ENCODE measurements around the gene PLIN1.

DNA sequence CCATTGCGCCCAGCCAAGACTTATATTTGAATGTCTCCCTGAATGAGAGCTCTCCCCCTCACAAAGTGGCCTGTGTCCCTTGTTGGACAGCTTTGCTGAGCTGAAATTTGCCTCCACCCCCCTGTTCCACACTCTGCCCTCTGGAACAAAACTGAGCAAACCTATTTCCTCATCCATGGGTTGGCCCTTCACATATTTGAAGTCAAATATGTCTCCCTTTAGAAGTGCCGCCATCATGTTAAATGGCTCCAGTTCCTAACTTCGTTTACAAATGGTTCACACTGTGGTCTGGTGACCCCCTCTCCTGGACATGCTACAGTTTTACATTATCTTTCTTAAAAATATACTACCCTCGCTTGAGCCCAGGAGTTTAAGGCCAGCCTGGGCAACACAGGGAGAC, 4.6 kb downstream of the PLIN1 start:
- no peak for TF ChIP-seq CTBP1 (IDR thresholded peaks at IDR 0.05; ENCODE audit: borderline replicate concordance)
- TF ChIP-seq SP1 (IDR thresholded peaks at IDR 0.05), result no peak
- TF ChIP-seq FOXK2 (IDR thresholded peaks at IDR 0.05), result no peak
- no peak for TF ChIP-seq ARNT (IDR thresholded peaks at IDR 0.05)
- TF ChIP-seq FOXA1 (IDR thresholded peaks at IDR 0.05), result no peak
- TF ChIP-seq ELF4 (IDR thresholded peaks at IDR 0.05), result no peak
- TF ChIP-seq FOXM1 (IDR thresholded peaks at IDR 0.05; ENCODE audit: borderline replicate concordance), result no peak
- no peak for TF ChIP-seq SUZ12 (IDR thresholded peaks at IDR 0.05)
- TF ChIP-seq NFRKB (IDR thresholded peaks at IDR 0.05), result no peak
- no peak for TF ChIP-seq BHLHE40 (IDR thresholded peaks at IDR 0.05; ENCODE audit: borderline replicate concordance)
- TF ChIP-seq HDGF (IDR thresholded peaks at IDR 0.05; ENCODE audit: borderline replicate concordance), result no peak
- no peak for TF ChIP-seq TARDBP (IDR thresholded peaks at IDR 0.05)
- TF ChIP-seq PKNOX1 (IDR thresholded peaks at IDR 0.05), result no peak
- TF ChIP-seq LEF1 (IDR thresholded peaks at IDR 0.05; ENCODE audit: borderline replicate concordance), result no peak

Data from HEK293T (cell line).